Hepatocyte (in vitro differentiated cells): ENCODE measurements around the gene ZNF514. TPM values are rescaled to one million over a fixed set of nuclear protein-coding genes. Genes with fewer than 3 reads are reported as not detected.

ENCODE experiments used
- DNase-seq: peaks from one replicate; pipeline ENCODE4 v3.0.0-alpha.2; 2016; ENCODE audit warnings: low spot score
- H2AFZ ChIP-seq: fragments of 200-600 bp; sonication (generic); 2 replicates; pipeline ENCODE4 v1.6.0; 2016; ENCODE audit warnings: antibody characterized with exemption, mild to moderate bottlenecking
- H3K27ac ChIP-seq: fragments of 200-600 bp; sonication (generic); 2 replicates; pipeline ENCODE4 v1.5.1; 2016; ENCODE audit warnings: mild to moderate bottlenecking
- H3K27me3 ChIP-seq: fragments of 200-600 bp; sonication (generic); 2 replicates; pipeline ENCODE4 v1.6.1; 2016
- H3K36me3 ChIP-seq: fragments of 200-600 bp; sonication (generic); replicated peaks from 2 replicates; pipeline ENCODE4 v1.5.1; 2016; ENCODE audit warnings: low read depth; ENCODE audit not compliant: insufficient read depth
- H3K4me1 ChIP-seq: fragments of 200-600 bp; sonication (generic); 2 replicates; pipeline ENCODE4 v1.5.1; 2016; ENCODE audit warnings: mild to moderate bottlenecking, moderate library complexity; ENCODE audit not compliant: insufficient read depth
- H3K4me2 ChIP-seq: fragments of 200-600 bp; sonication (generic); 2 replicates; pipeline ENCODE4 v1.6.0; 2016
- H3K4me3 ChIP-seq: fragments of 200-600 bp; sonication (generic); 2 replicates; pipeline ENCODE4 v1.5.1; 2016; ENCODE audit warnings: mild to moderate bottlenecking
- H3K79me2 ChIP-seq: fragments of 200-600 bp; sonication (generic); 2 replicates; pipeline ENCODE4 v1.6.0; 2017; ENCODE audit warnings: mild to moderate bottlenecking
- H3K9me2 ChIP-seq: fragments of 200-600 bp; sonication (generic); replicated peaks from 2 replicates; pipeline ENCODE4 v1.6.0; 2017; ENCODE audit warnings: mild to moderate bottlenecking; ENCODE audit not compliant: insufficient read depth
- H3K9me3 ChIP-seq: fragments of 200-600 bp; sonication (generic); 2 replicates; pipeline ENCODE4 v1.5.1; 2016; ENCODE audit warnings: low read depth, mild to moderate bottlenecking
- H4K20me1 ChIP-seq: fragments of 200-600 bp; sonication (generic); 2 replicates; pipeline ENCODE4 v1.6.0; 2016; ENCODE audit warnings: mild to moderate bottlenecking; ENCODE audit not compliant: insufficient read depth, poor library complexity, severe bottlenecking
- EZH2 ChIP-seq: fragments of 200-600 bp; sonication (generic); IDR thresholded peaks from 2 replicates; pipeline ENCODE4 v1.6.1; 2016; ENCODE audit warnings: antibody characterized with exemption, mild to moderate bottlenecking, borderline replicate concordance
- EZH2phosphoT487 ChIP-seq: fragments of 200-600 bp; sonication (generic); IDR thresholded peaks from one replicate; pipeline ENCODE4 v1.6.1; 2018; ENCODE audit warnings: antibody characterized with exemption, mild to moderate bottlenecking, low read depth, moderate library complexity; ENCODE audit not compliant: unreplicated experiment, severe bottlenecking
- WGBS: methylation state at CpG from one replicate; pipeline ENCODE4 v1.1.6; 2016; ENCODE audit warnings: low lambda C conversion rate; ENCODE audit errors: missing lambda C conversion rate; 5-methylcytosine and 5-hydroxymethylcytosine counted together
- polyA plus RNA-seq: library from polyadenylated mRNA; unstranded; fragments of >200 nt; fragmentation: Nextera tagmentation; extraction: Ambion mirVana; gene quantifications from 2 replicates; pipeline ENCODE4 v1.2.1, GENCODE V29; 2016
- total RNA-seq: library from RNA; depleted of rRNA; stranded (reverse); fragments of >200 nt; gene quantifications from 2 replicates; pipeline ENCODE4 v1.2.3, GENCODE V29; 2014
- TF ChIP-seq, protein P1 (sequence below): fragments of 200-600 bp; sonication (generic); IDR thresholded peaks from 2 replicates; pipeline ENCODE4 v1.5.1; 2016; ENCODE audit warnings: antibody characterized with exemption, mild to moderate bottlenecking; ENCODE audit not compliant: poor library complexity

Gene ZNF514
- total and polyA plus RNA-seq, 2 experiments from 2014 or later, result 4.2 to 14.6 TPM

DNA sequence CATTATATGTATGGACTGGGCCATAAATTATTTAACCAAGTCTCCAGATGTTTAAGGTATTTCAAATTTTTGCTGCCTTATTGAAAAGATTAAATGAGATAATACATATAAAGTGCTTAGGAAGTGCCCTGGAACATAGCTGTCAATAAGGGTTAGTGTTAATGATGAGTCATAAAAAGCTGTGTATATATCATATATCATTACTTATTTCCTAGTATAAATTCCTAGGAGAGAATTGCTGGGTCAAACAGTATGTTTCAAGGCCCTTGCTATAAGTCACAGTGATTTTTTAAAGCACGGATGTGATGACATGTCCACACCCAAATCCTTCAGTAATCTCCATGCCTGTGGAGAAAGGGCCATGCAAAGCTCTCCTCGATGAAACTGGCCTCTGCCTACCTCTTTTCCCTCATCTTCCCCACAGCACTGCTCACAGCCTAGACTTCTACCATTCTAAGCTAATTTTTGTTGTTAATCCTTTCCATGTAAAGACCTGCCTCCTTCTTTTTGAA lies 14.4 kb upstream of the ZNF514 start:
- 84% methylated on average over 2 of the region's 2 CpGs for WGBS
- H3K4me3 ChIP-seq, result no peak overlapping the region
- no peak for TF ChIP-seq EZH2phosphoT487
- no peak for TF ChIP-seq EZH2
- TF ChIP-seq, protein P1, sequence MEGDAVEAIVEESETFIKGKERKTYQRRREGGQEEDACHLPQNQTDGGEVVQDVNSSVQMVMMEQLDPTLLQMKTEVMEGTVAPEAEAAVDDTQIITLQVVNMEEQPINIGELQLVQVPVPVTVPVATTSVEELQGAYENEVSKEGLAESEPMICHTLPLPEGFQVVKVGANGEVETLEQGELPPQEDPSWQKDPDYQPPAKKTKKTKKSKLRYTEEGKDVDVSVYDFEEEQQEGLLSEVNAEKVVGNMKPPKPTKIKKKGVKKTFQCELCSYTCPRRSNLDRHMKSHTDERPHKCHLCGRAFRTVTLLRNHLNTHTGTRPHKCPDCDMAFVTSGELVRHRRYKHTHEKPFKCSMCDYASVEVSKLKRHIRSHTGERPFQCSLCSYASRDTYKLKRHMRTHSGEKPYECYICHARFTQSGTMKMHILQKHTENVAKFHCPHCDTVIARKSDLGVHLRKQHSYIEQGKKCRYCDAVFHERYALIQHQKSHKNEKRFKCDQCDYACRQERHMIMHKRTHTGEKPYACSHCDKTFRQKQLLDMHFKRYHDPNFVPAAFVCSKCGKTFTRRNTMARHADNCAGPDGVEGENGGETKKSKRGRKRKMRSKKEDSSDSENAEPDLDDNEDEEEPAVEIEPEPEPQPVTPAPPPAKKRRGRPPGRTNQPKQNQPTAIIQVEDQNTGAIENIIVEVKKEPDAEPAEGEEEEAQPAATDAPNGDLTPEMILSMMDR, result no peak

GRCh38 chr2:95171902-95172301 lies 12.3 kb upstream of the ZNF514 start:
- H3K4me2 ChIP-seq, result no peak overlapping the region
- DNase-seq, result no peak
- TF ChIP-seq, protein P1, result no peak
- TF ChIP-seq EZH2phosphoT487 (no peak), EZH2 (no peak)

More for the DNA sequence above, 14.4 kb upstream of the ZNF514 start:
- H3K27me3 ChIP-seq, result no peaks in the 10 kb centered on the region
- no peaks in the 10 kb centered on the region for H3K36me3 ChIP-seq
- H3K4me1 ChIP-seq, result no peaks in the 10 kb centered on the region
- DNase-seq, result no peak
- no peaks in the 10 kb centered on the region for H3K9me3 ChIP-seq
- no peaks in the 10 kb centered on the region for H4K20me1 ChIP-seq
- no peaks in the 10 kb centered on the region for H3K9me2 ChIP-seq
- no peak overlapping the region for H3K4me2 ChIP-seq
- H3K27ac ChIP-seq, result no peak overlapping the region
- H2AFZ ChIP-seq, result no peak overlapping the region
- H3K79me2 ChIP-seq, result peaks cover 12% of the 10 kb centered on the region

DNA sequence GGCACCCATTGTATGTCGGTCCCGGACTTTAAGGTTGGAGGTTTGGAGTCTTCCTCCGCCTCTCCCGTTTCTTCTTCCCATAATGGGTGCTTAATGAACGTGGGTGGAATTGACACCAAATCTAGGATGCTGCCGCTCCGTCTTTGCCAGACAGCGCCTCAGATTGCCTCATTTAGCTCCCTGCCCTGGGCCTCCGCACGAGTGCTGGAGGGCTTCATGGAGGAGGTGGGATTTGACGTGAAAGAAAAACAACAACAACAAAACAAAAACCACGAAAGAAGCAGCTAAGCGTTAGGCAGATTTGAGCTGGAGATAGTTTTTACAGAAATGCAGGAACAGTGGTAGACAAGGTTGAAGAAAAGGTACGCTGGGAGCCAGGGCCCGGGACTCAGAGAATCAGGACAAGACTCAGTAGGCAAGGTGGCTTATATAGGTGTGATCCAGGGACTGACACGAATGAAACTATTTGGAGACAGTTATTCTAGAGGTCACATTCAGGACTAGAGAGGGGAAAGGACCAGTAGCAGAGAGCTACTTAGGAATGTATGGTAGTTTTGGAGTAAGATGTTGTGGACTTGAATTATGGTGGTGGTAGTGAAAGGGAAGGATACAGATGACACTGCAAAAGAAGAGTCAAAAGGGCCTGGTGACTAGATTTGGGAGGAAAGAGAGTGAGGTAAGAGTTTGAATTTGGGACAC lies 6.6 kb upstream of the ZNF514 start:
- Histone ChIP-seq H3K27ac (peak overlapping the region; percentile 47), H3K4me2 (peak overlapping the region; percentile 87), H3K9me2 (no peaks in the 10 kb centered on the region), H3K27me3 (no peaks in the 10 kb centered on the region), H2AFZ (peak overlapping the region; percentile 67), H3K9me3 (no peaks in the 10 kb centered on the region), H3K4me1 (peaks cover 14% of the 10 kb centered on the region), H3K4me3 (peak overlapping the region; percentile 72), H3K36me3 (no peaks in the 10 kb centered on the region), H3K79me2 (peaks cover 29% of the 10 kb centered on the region), H4K20me1 (no peaks in the 10 kb centered on the region)
- TF ChIP-seq, protein P1, result no peak
- TF ChIP-seq EZH2, result no peak
- no peak for TF ChIP-seq EZH2phosphoT487
- 9% methylated on average over 16 of the region's 16 CpGs for WGBS
- DNase-seq, result no peak

More at GRCh38 chr2:95171902-95172301, 12.3 kb upstream of the ZNF514 start:
- Histone ChIP-seq H3K79me2 (peaks cover 13% of the 10 kb centered on the region), H3K9me3 (no peaks in the 10 kb centered on the region), H3K27ac (no peak overlapping the region), H4K20me1 (no peaks in the 10 kb centered on the region), H3K36me3 (no peaks in the 10 kb centered on the region), H3K27me3 (no peaks in the 10 kb centered on the region), H3K4me3 (no peak overlapping the region), H3K4me1 (no peaks in the 10 kb centered on the region), H2AFZ (no peak overlapping the region), H3K9me2 (no peaks in the 10 kb centered on the region)
- WGBS, result 91% methylated on average over 7 of the region's 7 CpGs
